Gastroesophageal sphincter (tissue), 3 donors: ENCODE data around the gene HCFC1R1.

Source experiments
- EP300 ChIP-seq: sonication (generic); formaldehyde crosslinking; IDR thresholded peaks from one replicate; pipeline ENCODE4 v1.6.1; 2017; ENCODE audit warnings: antibody characterized with exemption, mild to moderate bottlenecking
- TF ChIP-seq, protein P1 (sequence below), 4 experiments: fragments of 200-600 bp in 2 of 4; fragments of 450-650 bp in 2 of 4; sonication (generic) in 1 of 4; IDR thresholded peaks; one replicate each; pipeline ENCODE4 v1.5.1; 2017 to 2019; ENCODE audit warnings: antibody characterized with exemption in 4 of 4, mild to moderate bottlenecking in 2 of 4, moderate library complexity in 2 of 4

DNA sequence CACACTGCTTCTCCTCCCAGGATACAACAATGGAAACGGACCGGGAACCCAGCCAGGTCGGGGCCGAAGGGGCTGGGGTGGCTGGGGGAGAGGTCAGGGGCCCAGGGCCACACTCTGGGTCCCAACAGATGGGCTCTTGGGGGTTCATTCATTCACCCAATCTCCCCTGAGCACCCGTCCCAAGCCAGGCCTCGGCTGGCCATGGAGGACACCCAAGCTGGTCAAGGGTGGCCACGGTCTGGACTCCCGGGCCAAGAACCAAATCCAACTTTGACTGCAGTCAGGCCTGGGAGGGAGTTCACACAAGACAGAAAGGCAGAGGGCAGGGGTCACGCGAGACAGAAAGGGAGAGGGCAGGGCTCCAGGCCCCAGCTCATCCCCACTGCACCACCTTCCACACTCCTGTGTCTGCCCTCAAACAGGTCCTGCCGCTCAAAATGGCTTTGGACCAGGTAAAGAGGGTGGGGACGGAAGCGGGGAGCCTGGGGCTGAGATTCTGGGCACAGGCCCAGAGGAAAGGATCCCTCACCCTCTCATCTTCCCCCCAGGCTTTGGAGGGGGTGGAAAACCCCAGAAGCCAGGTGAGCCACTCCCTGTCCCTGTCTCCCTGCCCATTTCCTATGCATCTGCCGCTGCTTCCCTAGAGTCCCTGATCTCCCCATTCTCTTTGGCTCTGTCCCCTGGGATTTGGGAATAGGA is 31.2 kb downstream of the HCFC1R1 start:
- TF ChIP-seq, protein P1, sequence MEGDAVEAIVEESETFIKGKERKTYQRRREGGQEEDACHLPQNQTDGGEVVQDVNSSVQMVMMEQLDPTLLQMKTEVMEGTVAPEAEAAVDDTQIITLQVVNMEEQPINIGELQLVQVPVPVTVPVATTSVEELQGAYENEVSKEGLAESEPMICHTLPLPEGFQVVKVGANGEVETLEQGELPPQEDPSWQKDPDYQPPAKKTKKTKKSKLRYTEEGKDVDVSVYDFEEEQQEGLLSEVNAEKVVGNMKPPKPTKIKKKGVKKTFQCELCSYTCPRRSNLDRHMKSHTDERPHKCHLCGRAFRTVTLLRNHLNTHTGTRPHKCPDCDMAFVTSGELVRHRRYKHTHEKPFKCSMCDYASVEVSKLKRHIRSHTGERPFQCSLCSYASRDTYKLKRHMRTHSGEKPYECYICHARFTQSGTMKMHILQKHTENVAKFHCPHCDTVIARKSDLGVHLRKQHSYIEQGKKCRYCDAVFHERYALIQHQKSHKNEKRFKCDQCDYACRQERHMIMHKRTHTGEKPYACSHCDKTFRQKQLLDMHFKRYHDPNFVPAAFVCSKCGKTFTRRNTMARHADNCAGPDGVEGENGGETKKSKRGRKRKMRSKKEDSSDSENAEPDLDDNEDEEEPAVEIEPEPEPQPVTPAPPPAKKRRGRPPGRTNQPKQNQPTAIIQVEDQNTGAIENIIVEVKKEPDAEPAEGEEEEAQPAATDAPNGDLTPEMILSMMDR (IDR thresholded peaks at IDR 0.05): no peak
- no peak for TF ChIP-seq EP300
